NCI-H1105 treated with DMSO at 0.1 percent for 48 hours (cell line): ENCODE data around the gene ACE.

ENCODE experiments used
- DNase-seq: peaks from one replicate; lab custom pipeline; 2025; lab: John Stamatoyannopoulos, UW

ACE gene

DNA sequence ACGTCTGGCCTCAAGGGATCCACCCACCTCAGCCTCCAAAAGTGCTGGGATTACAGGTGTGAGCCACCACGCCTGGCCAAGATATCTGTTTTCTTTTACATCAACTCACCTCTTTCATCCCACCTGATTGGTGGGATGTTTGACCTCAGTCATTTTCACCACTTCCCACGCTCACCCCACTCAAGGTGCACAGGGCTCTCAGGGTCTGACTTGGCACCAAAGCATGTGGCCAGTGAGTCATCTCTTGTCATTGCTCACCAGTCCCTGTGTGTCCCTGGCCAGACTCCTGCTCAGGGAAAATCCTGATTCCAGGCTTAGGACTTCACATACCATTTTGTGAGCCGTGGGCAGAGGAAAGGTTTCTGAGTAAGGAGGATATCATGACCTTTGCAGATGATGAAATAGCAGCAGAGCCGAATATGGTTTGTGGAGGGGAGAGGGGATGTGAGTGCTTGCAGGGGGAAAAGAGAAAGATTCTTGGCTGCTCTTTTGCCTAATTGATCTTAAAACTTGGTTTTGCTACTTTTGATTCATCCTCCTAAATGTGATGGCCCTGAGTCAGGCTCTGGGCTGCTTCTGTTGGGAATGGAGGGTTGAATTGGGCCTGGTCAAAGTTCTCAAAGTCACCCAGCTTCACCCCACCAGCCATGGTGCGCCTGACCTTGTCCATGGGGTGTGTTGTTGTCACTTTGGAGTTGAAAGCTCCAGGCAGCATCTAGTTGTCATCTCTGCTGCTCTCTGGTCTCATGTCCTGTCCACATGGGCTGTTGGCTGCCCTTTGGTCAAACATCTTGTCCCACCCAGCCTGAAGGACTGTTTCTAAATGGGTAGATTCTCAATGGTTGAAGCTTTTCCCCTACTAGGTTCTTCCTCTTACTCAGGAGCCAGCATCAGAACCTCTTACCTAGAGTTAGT, 40.3 kb downstream of the ACE start:
- no peak for DNase-seq

- no peak for DNase-seq
These were observed 41.1 kb downstream of the ACE start for GRCh38 chr17:63517825-63518534.

DNA sequence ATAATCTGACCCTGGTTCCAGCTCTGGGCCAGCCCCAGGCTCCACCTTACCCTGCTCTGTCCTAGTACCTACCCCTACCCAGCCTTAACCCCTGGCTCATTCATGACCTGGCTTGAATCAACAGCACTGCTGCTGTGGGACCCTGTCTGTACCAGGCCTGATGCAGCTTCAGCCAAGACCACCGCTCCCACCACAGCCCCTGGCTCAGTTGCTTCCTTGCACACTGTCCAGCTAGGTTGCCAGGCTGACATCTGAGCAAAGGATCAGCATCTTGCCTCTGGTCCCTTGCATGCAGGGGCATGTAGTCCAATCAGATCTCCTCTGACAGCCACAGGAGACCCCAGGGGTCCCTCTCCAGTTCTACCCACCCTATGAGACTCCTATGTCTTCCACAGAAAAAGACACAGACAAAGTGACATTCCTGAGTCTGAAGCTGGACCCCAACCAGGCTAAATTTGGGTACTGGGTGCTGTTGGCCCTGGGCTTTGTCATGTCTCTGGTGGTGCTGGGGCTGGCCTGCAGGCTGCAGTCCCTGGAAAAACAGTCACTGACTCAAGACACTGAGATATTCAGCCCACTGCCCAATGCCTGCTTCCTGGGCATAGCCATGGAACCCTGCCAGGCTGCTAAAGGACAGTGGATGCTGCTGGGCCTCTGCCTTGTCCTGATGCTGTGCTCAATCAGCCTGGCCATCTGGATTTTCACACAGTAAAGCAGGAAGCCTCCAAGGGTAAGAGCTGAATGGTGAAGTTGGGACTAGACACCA, 42.4 kb downstream of the ACE start:
- DNase-seq: no peak

DNA sequence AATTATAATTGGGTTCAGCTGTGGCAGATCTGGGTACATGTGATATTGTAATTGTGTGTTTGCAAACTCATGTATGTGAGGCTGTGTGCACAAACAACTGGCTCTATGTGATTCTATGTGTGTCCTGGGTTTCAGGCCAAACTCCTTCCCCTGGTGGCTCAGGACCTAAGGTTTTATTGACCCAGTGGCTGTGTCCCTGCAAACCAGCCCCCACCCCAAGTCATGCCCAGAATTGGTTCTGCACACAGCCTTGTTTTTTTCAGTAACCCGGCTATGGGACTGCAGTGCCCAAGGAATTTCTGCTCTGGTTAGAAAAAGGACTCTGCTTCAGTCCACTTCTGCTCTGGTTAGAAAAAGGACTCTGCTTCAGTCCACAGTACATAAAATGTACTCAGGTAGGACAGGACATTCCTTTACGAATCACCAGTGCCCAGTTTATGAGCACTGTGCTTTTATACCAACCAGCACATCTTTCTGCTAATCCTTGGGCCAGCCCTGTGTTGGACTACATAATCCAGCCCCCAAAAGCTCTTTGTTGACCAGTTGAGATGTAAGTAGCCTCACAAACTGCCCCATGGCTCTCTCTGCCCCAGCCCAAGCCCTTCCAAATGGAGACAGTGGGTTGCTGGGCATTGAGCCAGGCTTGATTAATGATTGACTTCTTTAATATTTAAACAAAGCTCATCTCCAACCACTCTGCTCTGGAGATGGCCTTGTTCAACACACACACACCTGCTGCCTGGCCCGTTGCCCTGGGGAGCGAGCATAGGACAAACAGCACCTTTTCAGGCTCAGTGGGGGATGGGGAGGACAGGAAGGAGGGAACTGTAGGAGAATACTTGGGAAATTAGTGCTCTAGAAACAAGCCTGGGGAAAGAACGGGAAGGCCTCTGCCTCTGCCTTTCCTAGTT, 43.4 kb downstream of the ACE start:
- peak; percentile 94 for DNase-seq

DNA sequence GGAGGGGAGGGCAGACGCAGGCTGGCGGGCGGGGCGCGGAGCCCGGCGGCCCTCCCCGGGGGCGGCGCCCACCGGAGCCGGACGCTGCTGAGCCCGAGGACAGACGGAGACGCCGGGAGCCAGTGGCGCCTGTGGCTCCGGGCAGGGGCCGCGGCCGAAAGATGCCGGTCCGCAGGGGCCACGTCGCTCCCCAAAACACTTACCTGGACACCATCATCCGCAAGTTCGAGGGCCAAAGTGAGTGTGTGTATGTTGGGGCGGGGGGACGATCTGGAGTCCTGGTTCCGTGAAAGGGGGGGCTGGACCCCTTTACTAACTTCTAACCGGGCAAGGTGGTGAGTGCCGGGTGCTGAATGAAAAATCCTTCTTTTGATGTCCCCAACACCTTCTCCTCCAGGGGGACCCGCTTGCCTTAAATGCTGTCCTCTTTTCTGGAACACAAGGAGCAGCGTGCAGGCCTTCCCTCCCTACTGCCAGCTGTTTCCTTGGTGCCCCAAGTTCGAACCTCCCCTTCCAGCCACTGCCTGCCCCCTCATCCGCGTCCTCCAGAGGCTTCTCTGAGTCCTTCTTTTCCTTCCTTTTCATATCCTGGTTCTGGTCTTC, 46.5 kb downstream of the ACE start, which contains the start of gene KCNH6:
TSS of gene KCNH6 (plus strand) at position 106 of the 603 bp plus-strand sequence. CDS start at position 162, 56 bp downstream.
- DNase-seq: no peak

DNA sequence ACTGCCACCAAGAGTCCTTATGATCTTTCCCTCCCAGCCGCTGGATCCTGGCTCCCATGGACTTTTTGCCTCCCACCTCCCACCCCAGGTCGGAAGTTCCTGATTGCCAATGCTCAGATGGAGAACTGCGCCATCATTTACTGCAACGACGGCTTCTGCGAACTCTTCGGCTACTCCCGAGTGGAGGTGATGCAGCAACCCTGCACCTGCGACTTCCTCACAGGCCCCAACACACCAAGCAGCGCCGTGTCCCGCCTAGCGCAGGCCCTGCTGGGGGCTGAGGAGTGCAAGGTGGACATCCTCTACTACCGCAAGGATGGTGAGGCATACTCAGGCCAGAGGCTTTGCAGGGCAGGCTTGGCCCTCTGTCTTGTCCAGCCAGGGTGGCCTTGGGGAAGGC, 47.2 kb downstream of the ACE start:
- DNase-seq: no peak

- DNase-seq: no peak
These were observed 48.5 kb downstream of the ACE start for GRCh38 chr17:63525190-63525946.

GRCh38 chr17:63526861-63527260, 50.0 kb downstream of the ACE start:
- no peak for DNase-seq

- DNase-seq: no peak
These were observed 51.3 kb downstream of the ACE start for GRCh38 chr17:63528183-63528582.

GRCh38 chr17:63529711-63530556, 53.1 kb downstream of the ACE start:
- no peak for DNase-seq

DNA sequence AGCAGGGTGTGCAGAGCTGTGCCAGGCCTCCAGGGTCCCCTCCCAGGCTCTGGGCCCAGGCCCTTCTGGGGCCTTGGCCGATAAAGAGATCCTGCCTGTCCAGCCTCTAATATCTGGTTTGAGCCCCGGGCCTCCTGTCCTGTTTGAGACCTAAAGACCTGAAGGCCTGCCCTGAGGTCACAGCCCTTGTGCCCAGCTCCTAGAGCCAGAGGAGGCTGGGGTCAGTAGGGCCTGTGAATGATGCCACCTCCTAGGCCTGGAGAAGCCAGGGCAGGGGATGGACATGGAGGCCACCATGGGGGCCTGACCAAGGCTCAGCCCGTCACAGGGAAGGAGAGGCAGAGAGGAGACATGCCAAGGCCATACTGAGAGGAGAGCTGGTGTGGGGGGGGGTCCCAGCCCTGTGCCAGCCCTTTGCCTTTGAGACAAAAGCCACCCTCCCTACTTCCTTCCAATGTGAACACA, 53.7 kb downstream of the ACE start:
- no peak for DNase-seq

DNA sequence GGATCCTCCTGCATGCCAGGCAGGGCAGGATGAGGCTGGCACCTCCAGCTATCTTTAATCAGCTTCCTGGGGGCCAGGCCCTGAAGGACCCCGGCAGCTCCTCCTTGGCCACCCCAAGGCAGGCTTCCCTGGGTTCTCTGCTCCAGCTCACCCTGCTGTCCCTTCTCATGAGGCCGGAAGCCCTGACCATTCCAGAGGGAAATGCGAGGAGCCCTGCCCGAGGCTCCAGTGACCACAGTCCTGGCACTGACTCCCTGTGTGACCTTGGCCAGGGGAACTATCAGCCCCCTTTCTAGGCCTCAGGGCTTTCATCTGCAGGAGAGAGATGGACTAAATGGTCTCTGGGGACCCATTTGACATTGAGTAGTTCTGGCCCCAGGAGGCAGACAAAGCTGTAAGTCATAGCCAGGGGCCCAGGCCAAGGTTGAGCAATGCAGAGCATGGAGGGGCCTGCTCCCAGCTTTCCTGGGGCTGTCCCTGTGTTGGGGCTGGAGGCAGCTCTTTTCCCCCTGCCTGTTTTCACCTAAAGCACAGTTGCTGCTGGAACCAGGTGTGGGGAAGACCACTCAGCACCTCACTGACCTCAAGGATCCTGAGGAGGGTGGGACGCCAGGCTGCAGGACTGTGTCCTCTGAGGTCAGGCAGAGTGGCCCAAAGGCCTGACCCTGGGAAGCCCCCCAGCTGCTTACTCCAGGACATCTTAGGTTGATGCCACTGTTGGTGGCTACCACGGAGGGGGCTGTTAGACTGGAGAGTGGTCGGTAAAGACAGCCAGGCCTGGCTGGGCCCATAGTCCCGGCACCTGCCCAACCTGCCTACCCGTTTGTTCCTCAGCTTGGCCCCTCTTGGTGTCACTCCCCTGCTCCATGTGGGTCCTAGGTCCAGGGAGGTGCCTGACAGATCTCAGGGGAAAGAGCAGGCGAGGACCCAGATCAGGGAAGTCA, 54.4 kb downstream of the ACE start:
- DNase-seq: no peak

DNA sequence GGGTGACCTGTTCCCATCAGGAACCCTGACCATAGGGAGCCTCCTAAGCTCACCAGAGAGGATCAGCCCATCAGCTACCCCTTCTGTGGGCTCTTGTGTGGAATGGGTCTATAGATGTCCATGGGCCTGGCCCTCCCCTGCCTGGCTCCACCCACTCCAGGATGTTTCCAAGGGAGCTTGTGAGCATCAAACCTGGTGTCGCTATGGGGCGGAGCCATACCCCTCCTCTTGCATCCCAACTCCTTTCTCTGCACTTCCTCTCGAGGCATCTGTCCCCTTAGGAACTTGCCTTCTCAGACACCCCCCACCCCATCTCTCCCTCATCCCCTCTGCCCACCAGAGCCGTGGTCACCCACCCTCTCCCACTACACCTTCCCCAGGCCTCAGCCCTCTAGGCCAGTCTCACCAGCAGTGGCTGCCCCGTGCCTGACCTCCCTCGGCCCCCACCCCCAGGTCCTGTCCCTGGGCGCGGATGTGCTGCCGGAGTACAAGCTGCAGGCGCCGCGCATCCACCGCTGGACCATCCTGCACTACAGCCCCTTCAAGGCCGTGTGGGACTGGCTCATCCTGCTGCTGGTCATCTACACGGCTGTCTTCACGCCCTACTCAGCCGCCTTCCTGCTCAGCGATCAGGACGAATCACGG, 56.7 kb downstream of the ACE start:
- DNase-seq: no peak

DNA sequence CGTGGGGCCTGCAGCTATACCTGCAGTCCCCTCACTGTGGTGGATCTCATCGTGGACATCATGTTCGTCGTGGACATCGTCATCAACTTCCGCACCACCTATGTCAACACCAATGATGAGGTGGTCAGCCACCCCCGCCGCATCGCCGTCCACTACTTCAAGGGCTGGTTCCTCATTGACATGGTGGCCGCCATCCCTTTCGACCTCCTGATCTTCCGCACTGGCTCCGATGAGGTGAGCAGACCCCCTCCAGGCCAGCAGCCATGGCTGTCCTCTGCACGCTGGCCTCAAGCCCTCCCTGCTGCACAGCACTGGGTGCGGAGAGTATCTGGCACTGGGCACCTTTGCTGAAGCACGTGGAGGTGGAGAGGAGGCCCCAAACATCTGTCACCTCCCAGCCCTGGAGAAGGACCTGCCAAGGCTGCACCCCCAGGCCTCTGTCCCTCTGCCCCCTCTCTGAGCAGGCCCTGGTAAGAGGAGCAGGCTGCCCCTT, 57.3 kb downstream of the ACE start:
- no peak for DNase-seq

DNA sequence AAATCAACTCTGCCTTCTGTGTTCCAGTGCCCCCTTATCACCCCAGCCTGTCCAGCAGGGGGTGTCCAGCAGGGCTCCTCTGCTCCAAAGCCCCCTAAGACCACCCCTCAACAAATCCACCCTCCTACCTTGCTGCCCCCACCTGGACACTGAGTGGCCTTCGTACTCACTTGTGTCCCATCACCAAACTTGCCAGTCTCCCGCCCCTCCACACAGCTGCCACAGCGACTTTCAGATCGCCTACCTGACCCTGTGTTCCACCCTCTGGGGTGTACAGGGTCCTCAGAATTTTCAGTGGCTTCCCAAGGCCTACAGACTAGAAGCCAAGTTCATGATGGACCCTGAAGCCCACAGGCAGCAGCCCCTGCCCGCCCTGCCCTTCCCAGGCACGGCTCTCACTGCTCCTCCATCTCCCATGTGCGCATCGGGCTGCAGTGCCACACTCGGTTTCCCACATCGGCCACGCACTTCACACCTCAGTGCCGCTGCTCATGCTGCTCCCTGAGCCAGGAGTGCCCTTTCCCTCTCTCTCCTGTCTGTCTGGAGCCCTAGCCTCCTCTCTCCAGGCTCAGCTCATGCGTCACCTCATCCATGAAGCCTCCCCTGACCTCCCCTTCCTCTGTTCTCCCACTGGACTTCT, 58.1 kb downstream of the ACE start:
- no peak for DNase-seq

GRCh38 chr17:63535640-63536039, 58.8 kb downstream of the ACE start:
- DNase-seq: no peak

- DNase-seq: no peak
These were observed 60.1 kb downstream of the ACE start for GRCh38 chr17:63537001-63537400.
